Measurements from ENCODE around the gene SGPP2.

SGPP2 gene

GRCh38 chr2:222525811-222526210 is 101.5 kb downstream of the SGPP2 start:
- no peak for DNase-seq (ENCODE audit: low read depth in 2 of 2)

- no peak for DNase-seq (ENCODE audit: low read depth in 2 of 2)
These were observed 102.3 kb downstream of the SGPP2 start for GRCh38 chr2:222526480-222527277.

- no peak for DNase-seq (ENCODE audit: low read depth in 2 of 2)
These were observed 108.0 kb downstream of the SGPP2 start for GRCh38 chr2:222532315-222532714.

- no peak for DNase-seq (ENCODE audit: low read depth in 2 of 2)
These were observed 111.1 kb downstream of the SGPP2 start for GRCh38 chr2:222535477-222535876.

GRCh38 chr2:222538535-222538934 is 114.2 kb downstream of the SGPP2 start:
- no peak for DNase-seq (ENCODE audit: low read depth in 2 of 2)

GRCh38 chr2:222544661-222545060 is 120.3 kb downstream of the SGPP2 start:
- no peak for DNase-seq (ENCODE audit: low read depth in 2 of 2)

- no peak for DNase-seq (ENCODE audit: low read depth in 2 of 2)
These were observed 121.8 kb downstream of the SGPP2 start for GRCh38 chr2:222545823-222546795.

GRCh38 chr2:222547083-222547482 is 122.7 kb downstream of the SGPP2 start:
- no peak for DNase-seq (ENCODE audit: low read depth in 2 of 2)

- no peak for DNase-seq (ENCODE audit: low read depth in 2 of 2)
These were observed 124.6 kb downstream of the SGPP2 start for GRCh38 chr2:222548992-222549391.

GRCh38 chr2:222554517-222554916 is 130.2 kb downstream of the SGPP2 start:
- DNase-seq (ENCODE audit: low read depth in 2 of 2) = no peak

- DNase-seq (ENCODE audit: low read depth in 2 of 2) = no peak
These were observed 136.8 kb downstream of the SGPP2 start for GRCh38 chr2:222561151-222561550.

GRCh38 chr2:222561817-222562645 is 137.7 kb downstream of the SGPP2 start:
- no peak for DNase-seq (ENCODE audit: low read depth in 2 of 2)

GRCh38 chr2:222563106-222563718 is 138.9 kb downstream of the SGPP2 start:
- no peak for DNase-seq (ENCODE audit: low read depth in 2 of 2)

- DNase-seq (ENCODE audit: low read depth in 2 of 2) = no peak
These were observed 139.6 kb downstream of the SGPP2 start for GRCh38 chr2:222563936-222564335.

GRCh38 chr2:222566229-222566628 is 141.9 kb downstream of the SGPP2 start:
- no peak for DNase-seq (ENCODE audit: low read depth in 2 of 2)

GRCh38 chr2:222568865-222569264 is 144.5 kb downstream of the SGPP2 start:
- DNase-seq (ENCODE audit: low read depth in 2 of 2) = no peak

- no peak for DNase-seq (ENCODE audit: low read depth in 2 of 2)
These were observed 145.5 kb downstream of the SGPP2 start for GRCh38 chr2:222569826-222570225.

GRCh38 chr2:222572264-222572721 is 147.9 kb downstream of the SGPP2 start:
- DNase-seq (ENCODE audit: low read depth in 2 of 2) = no peak

GRCh38 chr2:222572751-222573174 is 148.4 kb downstream of the SGPP2 start:
- DNase-seq (ENCODE audit: low read depth in 2 of 2) = no peak

GRCh38 chr2:222575618-222576017 is 151.3 kb downstream of the SGPP2 start:
- DNase-seq (ENCODE audit: low read depth in 2 of 2) = no peak

Measured in fibroblast of skin of left biceps (primary cell).